ENCODE data around the gene FRMD4A. TPM values are rescaled to one million over a fixed set of nuclear protein-coding genes. Genes with fewer than 3 reads are reported as not detected.

The FRMD4A gene
- total RNA-seq, 1 experiment from 2014 or later, result 19.6 TPM

- no CpG with 5 or more reads among the region's 19 CpGs for WGBS (ENCODE audit: extremely low coverage, insufficient read length, low lambda C conversion rate)
- Histone ChIP-seq H3K18ac (ENCODE audit: insufficient read length, low read depth, low read length) (no peak overlapping the region), H4K8ac (replicated peaks; ENCODE audit: insufficient read length, low read depth, low read length) (no peak overlapping the region), H3K23me2 (ENCODE audit: insufficient read length, low read depth, low read length, poor library complexity, severe bottlenecking) (no peaks in the 10 kb centered on the region), H3K4ac (ENCODE audit: low read depth, low read length) (no peak overlapping the region), H3K23ac (ENCODE audit: insufficient read length, low read depth, low read length) (no peak overlapping the region), H2AFZ (ENCODE audit: low read length) (no peak overlapping the region), H2AK5ac (ENCODE audit: insufficient read length, low read length) (no peak overlapping the region), H3K27ac (ENCODE audit: insufficient read length, low read depth, low read length) (no peak overlapping the region), H4K91ac (ENCODE audit: insufficient read length, low read depth, low read length) (no peak overlapping the region), H2BK15ac (ENCODE audit: low read depth, low read length) (no peak overlapping the region), H2BK5ac (ENCODE audit: insufficient read length, low read length) (no peak overlapping the region), H4K5ac (ENCODE audit: insufficient read length, low read depth, low read length) (no peak overlapping the region), H3K4me2 (ENCODE audit: insufficient read depth, insufficient read length, low read length) (no peak overlapping the region), H3K79me1 (ENCODE audit: insufficient read depth, low read depth, low read length, poor library complexity, severe bottlenecking) (no peaks in the 10 kb centered on the region), H2BK20ac (ENCODE audit: low read depth, low read length, poor library complexity, severe bottlenecking) (no peak overlapping the region), H3K27me3 (ENCODE audit: insufficient read depth, low read length) (no peaks in the 10 kb centered on the region), H3K79me2 (ENCODE audit: insufficient read depth, low read length) (peaks cover 5% of the 10 kb centered on the region), H3K9me3 (ENCODE audit: control insufficient read depth, low read depth, low read length) (peaks cover 10% of the 10 kb centered on the region), H3K4me1 (ENCODE audit: insufficient read depth, low read length) (peaks cover 13% of the 10 kb centered on the region), H3T11ph (ENCODE audit: low read length) (no peak overlapping the region), H2BK120ac (ENCODE audit: low read depth, low read length, poor library complexity, severe bottlenecking) (no peak overlapping the region), H2BK12ac (ENCODE audit: insufficient read length, low read depth, low read length) (no peak overlapping the region), H4K20me1 (ENCODE audit: control insufficient read depth, insufficient read depth, insufficient read length) (no peaks in the 10 kb centered on the region), H3K14ac (ENCODE audit: insufficient read depth, low read length) (peak overlapping the region; percentile 50), H3K9ac (ENCODE audit: extremely low read depth, insufficient read length, low read length) (no peak overlapping the region), H3K56ac (ENCODE audit: insufficient read length, low read depth, low read length) (no peak overlapping the region)
- no peak for TF ChIP-seq CTCF (conservative IDR thresholded peaks at IDR 0.05)
- DNase-seq, result no peak
- Mint-ChIP-seq H3K4me3 (no peak overlapping the region), H3K27me3 (ENCODE audit: low read depth) (no peaks in the 10 kb centered on the region), H3K9me3 (peaks cover 23% of the 10 kb centered on the region in 2 experiments), H3K27ac (peak overlapping the region in 1 of 3 experiments; percentile 30; a peak in 1 of 7 replicates), H3K36me3 (ENCODE audit: insufficient read depth in 1 of 3, low read depth in 3 of 3) (peaks cover 21 to 29% (median 24%) of the 10 kb centered on the region in 3 experiments), H3K4me1 (peaks cover 50 to 52% of the 10 kb centered on the region in 2 experiments)
These were observed 510.4 kb downstream of the FRMD4A start for GRCh38 chr10:13820119-13820963.

Data from H9 (cell line).